Ecto neural progenitor cell (in vitro differentiated cells): ENCODE data around the gene CRLF1.

Experiments
- DNase-seq: peaks from one replicate; pipeline ENCODE4 v3.0.0-alpha.2; 2018; ENCODE audit warnings: low spot score

The CRLF1 gene

GRCh38 chr19:18636183-18636968 lies 29.8 kb upstream of the CRLF1 start:
- peak; percentile 100 for DNase-seq

- DNase-seq = no peak
Measured at GRCh38 chr19:18635831-18636182, 29.2 kb upstream of the CRLF1 start.

- DNase-seq = no peak
Measured at GRCh38 chr19:18634612-18635297, 28.2 kb upstream of the CRLF1 start.

GRCh38 chr19:18633321-18633720 lies 26.7 kb upstream of the CRLF1 start:
- DNase-seq = no peak

DNA sequence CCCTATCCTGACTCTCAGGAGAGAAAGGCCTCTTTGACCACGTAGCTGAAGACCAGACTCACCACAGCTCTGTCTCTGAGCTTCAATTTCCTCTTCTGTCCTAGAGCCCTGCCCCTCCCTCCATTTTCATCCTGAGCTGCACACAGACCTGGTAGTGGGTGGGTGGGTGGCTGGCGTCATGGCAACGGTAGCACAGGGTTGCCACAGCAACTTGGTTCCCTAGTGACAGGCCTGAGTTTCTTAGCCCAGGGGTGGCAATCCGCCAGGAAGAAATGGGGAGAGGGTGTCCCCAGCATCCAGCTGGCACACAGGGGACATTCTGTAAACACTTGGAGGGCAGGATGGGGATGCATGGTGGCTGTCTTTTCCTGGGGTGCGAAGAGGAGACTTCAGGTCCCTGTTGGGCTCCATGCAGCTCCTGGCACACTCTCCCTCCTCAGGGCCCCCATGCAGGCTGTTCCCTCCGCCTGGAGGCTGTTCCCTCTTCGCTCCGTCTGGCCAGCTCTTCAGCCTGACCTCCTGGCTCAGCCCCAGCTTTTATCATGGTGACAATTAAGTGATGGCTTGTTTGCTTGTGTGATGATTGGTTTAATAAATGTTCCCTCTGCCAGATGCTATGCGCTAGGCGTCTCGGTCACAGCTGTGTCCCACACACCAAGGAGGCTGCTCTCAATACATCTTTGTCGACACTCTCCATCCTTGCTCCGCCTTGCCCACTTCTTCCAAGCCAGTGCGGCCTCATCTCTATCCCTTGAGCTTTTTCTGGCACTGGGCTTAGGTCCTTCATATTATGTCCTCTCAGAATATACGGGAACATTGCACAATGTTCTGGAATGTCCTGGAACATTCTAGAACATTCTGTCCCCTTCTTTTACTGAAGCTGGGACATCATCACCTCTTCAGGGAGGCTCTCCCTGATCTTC lies 22.8 kb upstream of the CRLF1 start:
- DNase-seq = peak; percentile 53

DNA sequence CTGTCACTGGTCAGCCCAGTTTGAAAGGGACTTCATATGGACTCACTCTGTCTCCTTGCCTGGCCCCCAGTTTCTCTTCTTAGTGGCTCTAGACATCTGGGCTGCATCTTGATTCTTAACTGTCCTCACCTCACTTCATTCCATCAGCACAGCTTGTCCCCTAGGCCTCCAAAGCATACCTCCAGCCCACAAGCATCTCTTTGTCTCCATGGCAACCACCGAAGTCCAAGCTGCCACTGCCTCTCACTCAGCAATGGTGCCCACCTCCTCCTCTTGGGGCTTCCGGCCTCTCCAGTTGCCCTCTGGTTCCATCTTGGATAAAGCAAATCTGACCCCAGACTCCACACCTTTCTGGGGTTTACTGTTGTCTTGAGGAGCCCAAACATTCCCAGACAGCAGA lies 20.3 kb upstream of the CRLF1 start:
- peak; percentile 49 for DNase-seq

DNA sequence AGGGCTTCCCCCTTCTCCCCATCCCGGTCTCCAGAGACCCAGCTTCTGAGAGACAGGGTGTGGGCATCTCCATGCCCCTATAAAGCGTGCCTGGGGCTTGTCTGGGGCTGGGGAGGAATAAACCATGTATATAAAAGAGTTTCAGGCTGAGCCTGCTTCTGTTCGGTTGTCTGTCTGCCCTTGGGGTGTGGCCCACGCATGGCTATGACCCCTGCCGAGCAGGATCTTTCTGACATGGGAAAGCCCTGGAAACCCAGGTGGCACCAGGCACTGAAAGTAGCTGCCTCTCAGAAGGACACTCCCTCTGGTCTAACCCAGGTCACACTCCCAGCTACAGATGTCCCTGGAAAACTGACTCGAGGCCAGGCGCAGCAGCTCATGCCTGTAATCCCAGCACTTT lies 14.3 kb upstream of the CRLF1 start:
- no peak for DNase-seq

DNA sequence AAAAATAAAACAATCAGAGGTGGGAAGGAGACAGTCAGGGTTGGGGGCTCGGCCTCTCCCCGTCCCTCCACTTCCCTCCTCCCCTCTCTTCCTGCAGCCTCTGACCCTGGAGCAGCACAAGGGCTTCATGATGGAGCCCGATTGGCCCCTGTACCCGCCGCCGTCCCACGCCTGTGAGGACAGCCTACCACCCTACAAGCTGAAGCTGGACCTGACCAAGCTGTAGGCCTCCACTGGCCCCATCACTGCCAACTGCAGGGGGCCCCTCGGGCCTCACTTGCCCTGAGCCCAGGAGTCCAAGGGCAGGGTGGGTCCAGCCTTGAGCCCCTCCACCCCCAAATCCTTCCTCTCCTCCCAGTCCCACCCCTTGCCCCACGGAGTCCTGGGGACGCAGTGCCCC lies 13.7 kb upstream of the CRLF1 start:
- DNase-seq = no peak

DNA sequence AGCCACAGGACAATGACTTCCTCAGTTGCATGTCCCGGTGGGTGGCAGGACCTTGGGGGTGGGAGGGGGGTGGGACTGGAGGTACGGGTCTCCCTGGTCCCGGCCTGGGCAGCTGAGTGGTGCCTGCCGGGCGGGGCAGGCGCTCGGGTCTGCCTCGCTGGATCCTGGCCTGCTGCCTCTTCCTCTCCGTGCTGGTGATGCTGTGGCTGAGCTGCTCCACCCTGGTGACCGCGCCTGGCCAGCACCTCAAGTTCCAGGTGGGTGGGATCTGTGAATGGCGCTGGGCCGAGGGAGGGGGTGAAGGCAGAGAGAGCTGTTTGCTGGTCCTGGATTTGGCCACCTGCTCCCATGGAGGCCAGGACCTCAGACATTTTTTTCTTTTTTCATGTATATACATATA lies 11.6 kb upstream of the CRLF1 start:
- DNase-seq = no peak

GRCh38 chr19:18617562-18617961 lies 11.0 kb upstream of the CRLF1 start:
- DNase-seq = no peak

DNA sequence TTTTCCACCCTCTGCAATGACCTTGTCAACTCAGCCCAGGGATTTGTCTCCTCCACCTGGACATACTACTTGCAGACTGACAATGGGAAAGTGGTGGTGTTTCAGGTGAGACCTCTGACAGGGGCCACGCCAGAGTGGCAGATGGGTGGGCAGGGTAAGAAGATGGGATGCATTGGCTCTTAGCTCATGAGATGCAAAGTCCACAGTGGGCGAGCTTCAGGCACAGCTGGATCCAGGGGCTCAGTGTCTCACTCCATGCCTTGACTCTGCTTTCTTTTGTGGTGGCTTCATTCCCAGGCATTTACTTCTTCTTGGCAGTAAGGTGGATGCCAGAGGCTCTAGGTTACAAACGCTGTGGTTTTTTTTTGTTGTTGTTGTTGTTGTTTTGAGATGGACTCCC lies 9.4 kb upstream of the CRLF1 start:
- DNase-seq = no peak

DNA sequence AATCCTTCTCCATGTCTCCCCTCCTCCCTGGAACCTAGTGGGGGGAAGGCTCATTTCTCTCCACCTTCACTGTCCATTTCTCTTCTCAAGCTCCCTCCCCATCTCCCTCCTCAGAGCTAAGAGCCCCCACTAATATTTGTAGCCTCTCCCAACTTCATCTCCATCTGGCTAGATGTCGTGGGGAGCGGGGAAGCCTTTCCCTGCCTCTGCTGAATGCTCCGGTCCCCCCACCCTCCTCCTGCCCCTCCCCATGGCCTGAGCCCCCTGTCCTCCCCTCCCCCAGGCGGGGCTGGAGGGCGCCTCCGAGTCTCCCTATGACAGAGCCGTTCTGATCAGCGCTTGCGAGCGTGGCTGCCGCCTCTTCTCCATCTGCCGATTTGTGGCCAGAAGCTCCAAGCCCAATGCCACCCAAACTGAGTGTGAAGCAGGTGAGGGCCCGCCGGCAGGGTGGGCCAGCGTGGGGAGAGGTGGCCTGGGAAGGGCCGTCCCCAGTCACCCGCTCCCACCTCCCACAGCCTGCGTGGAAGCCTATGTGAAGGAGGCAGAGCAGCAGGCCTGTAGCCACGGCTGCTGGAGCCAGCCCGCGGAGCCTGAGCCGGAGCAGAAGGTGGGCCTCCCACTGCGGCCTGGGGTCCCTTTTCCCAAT lies 7.1 kb upstream of the CRLF1 start:
- peak; percentile 60 for DNase-seq

DNA sequence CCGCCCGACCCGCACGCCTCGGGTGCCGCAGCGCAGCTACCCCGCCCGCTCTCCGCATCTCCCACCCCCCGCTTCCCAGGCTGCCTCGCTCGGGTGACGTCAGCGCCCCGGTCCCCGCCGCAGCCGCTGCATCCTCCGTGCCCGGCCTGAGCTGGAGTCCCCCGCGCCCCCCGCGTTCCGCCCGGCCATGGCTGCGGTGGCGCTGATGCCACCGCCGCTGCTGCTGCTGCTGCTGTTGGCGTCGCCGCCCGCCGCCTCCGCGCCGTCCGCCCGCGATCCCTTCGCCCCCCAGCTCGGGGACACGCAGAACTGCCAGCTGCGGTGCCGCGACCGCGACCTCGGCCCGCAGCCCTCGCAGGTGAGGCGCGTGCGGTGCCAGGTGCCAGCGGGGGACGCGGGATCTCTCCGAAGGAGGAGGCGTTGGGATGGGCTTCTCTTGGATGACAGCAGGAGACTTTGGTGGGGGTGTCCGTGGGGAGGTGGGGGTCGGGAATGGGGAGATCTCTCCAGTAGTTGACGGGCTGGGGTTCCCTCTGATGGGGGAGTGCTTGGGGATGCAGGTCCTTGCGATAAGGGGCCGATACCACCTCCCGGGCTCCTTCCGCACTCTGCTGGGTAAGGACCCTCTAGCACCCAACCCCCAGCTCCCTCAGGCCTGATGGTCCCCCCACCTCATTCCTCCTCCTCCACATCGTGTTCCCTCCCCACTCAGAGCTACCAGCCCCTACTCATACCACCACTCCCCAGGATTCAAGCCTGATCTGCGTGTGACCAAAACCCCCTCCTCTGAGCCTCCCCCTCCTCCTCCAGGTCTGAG lies 6.4 kb upstream of the CRLF1 start, which contains the start of gene TMEM59L:
Gene TMEM59L, plus strand, starts transcription at position 99 of the 817 bp plus-strand sequence. Its CDS starts 89 bp downstream, at position 188.
- peak; percentile 74 for DNase-seq

DNA sequence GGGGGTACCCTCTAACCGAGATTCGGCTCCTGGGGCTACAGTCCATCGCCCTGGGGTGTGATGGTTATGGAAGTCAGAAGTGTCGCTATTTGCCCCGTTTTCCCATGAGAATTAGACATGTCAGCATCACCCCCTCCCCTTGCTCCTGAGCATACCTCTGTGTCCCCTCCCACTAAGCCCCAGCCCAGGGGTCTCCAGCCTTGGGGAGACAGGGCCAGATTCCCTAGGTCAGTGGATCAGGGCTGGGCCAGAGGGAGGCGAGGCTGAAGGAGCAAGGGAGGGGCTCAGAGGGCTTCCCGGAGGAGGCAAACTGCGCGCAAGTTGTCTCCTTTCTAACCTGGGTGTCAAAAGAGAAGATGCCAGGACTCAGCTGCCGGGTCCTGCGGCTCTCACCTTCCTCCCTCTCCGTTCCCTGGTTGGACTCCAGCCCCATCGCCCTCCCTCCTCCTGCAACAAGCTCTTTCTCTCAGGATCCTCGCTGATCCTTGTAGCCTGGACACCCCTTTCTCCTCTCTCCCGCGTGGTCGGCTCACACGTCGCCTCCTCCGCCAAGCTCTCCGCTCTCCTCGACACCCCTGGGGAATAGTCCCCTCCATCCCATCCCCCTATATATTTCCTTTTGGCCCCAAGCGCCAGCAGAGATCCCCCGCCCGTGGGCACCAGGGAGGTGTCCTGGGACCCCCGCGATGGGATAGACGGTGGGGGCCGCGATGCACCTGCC lies 5.6 kb upstream of the CRLF1 start:
- DNase-seq = peak; percentile 52

GRCh38 chr19:18611327-18612050 lies 4.9 kb upstream of the CRLF1 start:
- DNase-seq = peak; percentile 75

GRCh38 chr19:18610556-18611326 lies 4.1 kb upstream of the CRLF1 start:
- peak; percentile 67 for DNase-seq

- DNase-seq = no peak
Measured at GRCh38 chr19:18610245-18610555, 3.6 kb upstream of the CRLF1 start.

DNA sequence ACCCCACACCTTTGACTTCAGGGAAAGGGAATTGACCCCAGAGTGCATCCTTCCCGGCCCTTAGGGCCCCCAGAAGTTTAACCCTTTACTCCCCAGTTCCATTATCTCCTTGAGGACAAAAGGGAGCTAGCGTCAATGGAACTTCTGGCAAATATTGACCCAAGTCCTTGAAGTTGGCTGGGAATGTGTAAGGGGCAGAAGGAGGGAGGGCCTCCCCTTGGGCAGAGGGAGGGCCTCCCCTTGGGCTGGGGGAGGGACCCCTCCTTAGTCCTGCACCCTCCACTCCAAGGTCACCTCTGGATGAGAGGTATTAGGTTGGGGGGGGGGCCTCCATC lies 3.1 kb upstream of the CRLF1 start:
- DNase-seq = no peak
